ENCODE measurements around the gene SEM1. TPM values are rescaled to one million over a fixed set of nuclear protein-coding genes. Genes with fewer than 3 reads are reported as not detected.
"Not testable (repeated sequence)": the region's sequence is repeated elsewhere in the genome, so short reads cannot be mapped to it uniquely, and the experiment has no call there.

The SEM1 gene
- polyA plus RNA-seq, 1 donor from 2014 or later: 49.2 TPM

DNA sequence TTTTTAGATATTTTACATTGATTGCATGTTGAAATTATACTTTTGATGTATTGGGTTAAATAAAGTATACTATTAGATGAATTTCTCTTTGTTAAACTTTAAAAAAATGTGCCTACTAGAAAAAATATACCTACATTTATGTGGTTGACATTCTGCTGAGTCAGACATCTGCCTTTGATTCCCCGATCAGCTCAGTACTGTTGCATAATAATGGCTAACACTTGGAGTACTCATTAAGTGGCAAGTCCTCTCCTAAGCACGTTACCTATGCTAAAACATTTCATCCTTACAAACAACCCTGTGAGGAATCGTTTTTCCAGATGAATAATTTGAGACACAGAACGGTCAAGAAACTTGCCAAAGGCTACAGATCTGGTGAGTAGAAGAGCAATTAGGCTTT, 14.0 kb upstream of the SEM1 start:
- Histone ChIP-seq H3K27ac (ENCODE audit: low read length) (no peak overlapping the region), H2AFZ (ENCODE audit: low read depth, low read length) (no peak overlapping the region), H4K20me1 (ENCODE audit: insufficient read depth) (no peaks in the 10 kb centered on the region), H3K36me3 (ENCODE audit: insufficient read depth, low read length) (no peaks in the 10 kb centered on the region), H3K4me3 (ENCODE audit: low read length) (no peak overlapping the region), H3K27me3 (ENCODE audit: insufficient read depth, low read depth, low read length) (no peaks in the 10 kb centered on the region), H3K9me2 (ENCODE audit: insufficient read depth, low read length) (no peaks in the 10 kb centered on the region), H3K9ac (ENCODE audit: low read length) (no peak overlapping the region), H3F3A (ENCODE audit: insufficient read depth, low read length, poor library complexity, severe bottlenecking) (no peaks in the 10 kb centered on the region), H3K9me3 (ENCODE audit: low read length) (no peaks in the 10 kb centered on the region), H3K79me2 (replicated peaks; ENCODE audit: insufficient read depth, low read length) (no peaks in the 10 kb centered on the region), H3K4me2 (ENCODE audit: low read length) (no peak overlapping the region)
- TF ChIP-seq POLR2AphosphoS5 (IDR thresholded peaks at IDR 0.05) (no peak), CTCF (IDR thresholded peaks at IDR 0.05; ENCODE audit: poor library complexity, severe bottlenecking) (no peak), MXI1 (conservative IDR thresholded peaks at IDR 0.05; ENCODE audit: poor library complexity, severe bottlenecking) (no peak), SMC3 (conservative IDR thresholded peaks at IDR 0.05; ENCODE audit: poor library complexity) (no peak), RAD21 (conservative IDR thresholded peaks at IDR 0.05) (no peak), TAF1 (IDR thresholded peaks at IDR 0.05; ENCODE audit: low read depth) (no peak), EZH2 (IDR thresholded peaks at IDR 0.05; ENCODE audit: borderline replicate concordance, insufficient read depth, low read length, poor library complexity, severe bottlenecking) (no peak)
- TF ChIP-seq, protein P1, sequence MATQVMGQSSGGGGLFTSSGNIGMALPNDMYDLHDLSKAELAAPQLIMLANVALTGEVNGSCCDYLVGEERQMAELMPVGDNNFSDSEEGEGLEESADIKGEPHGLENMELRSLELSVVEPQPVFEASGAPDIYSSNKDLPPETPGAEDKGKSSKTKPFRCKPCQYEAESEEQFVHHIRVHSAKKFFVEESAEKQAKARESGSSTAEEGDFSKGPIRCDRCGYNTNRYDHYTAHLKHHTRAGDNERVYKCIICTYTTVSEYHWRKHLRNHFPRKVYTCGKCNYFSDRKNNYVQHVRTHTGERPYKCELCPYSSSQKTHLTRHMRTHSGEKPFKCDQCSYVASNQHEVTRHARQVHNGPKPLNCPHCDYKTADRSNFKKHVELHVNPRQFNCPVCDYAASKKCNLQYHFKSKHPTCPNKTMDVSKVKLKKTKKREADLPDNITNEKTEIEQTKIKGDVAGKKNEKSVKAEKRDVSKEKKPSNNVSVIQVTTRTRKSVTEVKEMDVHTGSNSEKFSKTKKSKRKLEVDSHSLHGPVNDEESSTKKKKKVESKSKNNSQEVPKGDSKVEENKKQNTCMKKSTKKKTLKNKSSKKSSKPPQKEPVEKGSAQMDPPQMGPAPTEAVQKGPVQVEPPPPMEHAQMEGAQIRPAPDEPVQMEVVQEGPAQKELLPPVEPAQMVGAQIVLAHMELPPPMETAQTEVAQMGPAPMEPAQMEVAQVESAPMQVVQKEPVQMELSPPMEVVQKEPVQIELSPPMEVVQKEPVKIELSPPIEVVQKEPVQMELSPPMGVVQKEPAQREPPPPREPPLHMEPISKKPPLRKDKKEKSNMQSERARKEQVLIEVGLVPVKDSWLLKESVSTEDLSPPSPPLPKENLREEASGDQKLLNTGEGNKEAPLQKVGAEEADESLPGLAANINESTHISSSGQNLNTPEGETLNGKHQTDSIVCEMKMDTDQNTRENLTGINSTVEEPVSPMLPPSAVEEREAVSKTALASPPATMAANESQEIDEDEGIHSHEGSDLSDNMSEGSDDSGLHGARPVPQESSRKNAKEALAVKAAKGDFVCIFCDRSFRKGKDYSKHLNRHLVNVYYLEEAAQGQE (IDR thresholded peaks at IDR 0.05; ENCODE audit: borderline replicate concordance): no peak

- not testable (repeated sequence) for H3K27me3 ChIP-seq (ENCODE audit: insufficient read depth, low read depth, low read length); H3K27ac ChIP-seq (ENCODE audit: low read length); H3K4me2 ChIP-seq (ENCODE audit: low read length); H4K20me1 ChIP-seq (ENCODE audit: insufficient read depth); H3F3A ChIP-seq (ENCODE audit: insufficient read depth, low read length, poor library complexity, severe bottlenecking); H3K36me3 ChIP-seq (ENCODE audit: insufficient read depth, low read length); H3K4me3 ChIP-seq (ENCODE audit: low read length); H3K9me2 ChIP-seq (ENCODE audit: insufficient read depth, low read length); H3K79me2 ChIP-seq (replicated peaks; ENCODE audit: insufficient read depth, low read length); H3K9me3 ChIP-seq (ENCODE audit: low read length); H3K9ac ChIP-seq (ENCODE audit: low read length); H2AFZ ChIP-seq (ENCODE audit: low read depth, low read length)
Measured at GRCh38 chr7:96722928-96723327, 13.3 kb upstream of the SEM1 start.

DNA sequence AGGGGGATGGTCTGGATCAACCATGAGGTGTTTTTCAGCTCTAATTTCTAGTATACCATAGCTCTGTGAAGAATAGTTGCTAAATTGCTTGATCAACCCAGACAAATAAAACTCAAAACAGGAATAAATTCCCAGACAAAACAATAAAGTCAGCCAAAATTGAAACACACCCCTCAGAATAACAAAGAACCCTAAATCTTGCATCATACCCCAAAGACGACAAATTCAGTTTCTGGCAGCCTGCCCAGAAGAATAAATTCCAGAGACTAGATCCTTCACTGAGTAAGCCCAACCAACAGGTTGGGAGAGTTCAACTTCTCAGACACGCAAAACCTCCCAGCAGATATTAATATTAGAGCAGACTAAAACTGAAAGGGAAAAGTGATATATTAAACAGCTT, 11.2 kb upstream of the SEM1 start:
- H3K9me2 ChIP-seq (ENCODE audit: insufficient read depth, low read length): no peaks in the 10 kb centered on the region
- TF ChIP-seq RAD21 (conservative IDR thresholded peaks at IDR 0.05): no peak
- TF ChIP-seq EZH2 (IDR thresholded peaks at IDR 0.05; ENCODE audit: borderline replicate concordance, insufficient read depth, low read length, poor library complexity, severe bottlenecking): no peak
- TF ChIP-seq POLR2AphosphoS5 (IDR thresholded peaks at IDR 0.05): no peak
- TF ChIP-seq SMC3 (conservative IDR thresholded peaks at IDR 0.05; ENCODE audit: poor library complexity): no peak
- TF ChIP-seq, protein P1 (IDR thresholded peaks at IDR 0.05; ENCODE audit: borderline replicate concordance): no peak
- TF ChIP-seq TAF1 (IDR thresholded peaks at IDR 0.05; ENCODE audit: low read depth): no peak
- TF ChIP-seq EP300 (conservative IDR thresholded peaks at IDR 0.05; ENCODE audit: poor library complexity, severe bottlenecking): no peak
- no peak for TF ChIP-seq CTCF (IDR thresholded peaks at IDR 0.05; ENCODE audit: poor library complexity, severe bottlenecking)
- no peak for TF ChIP-seq MXI1 (conservative IDR thresholded peaks at IDR 0.05; ENCODE audit: poor library complexity, severe bottlenecking)

More for the DNA sequence above, 11.2 kb upstream of the SEM1 start:
- Histone ChIP-seq H3K79me2 (replicated peaks; ENCODE audit: insufficient read depth, low read length) (no peaks in the 10 kb centered on the region), H3K9me3 (ENCODE audit: low read length) (no peaks in the 10 kb centered on the region), H3F3A (ENCODE audit: insufficient read depth, low read length, poor library complexity, severe bottlenecking) (no peaks in the 10 kb centered on the region), H2AFZ (ENCODE audit: low read depth, low read length) (no peak overlapping the region), H3K27me3 (ENCODE audit: insufficient read depth, low read depth, low read length) (no peaks in the 10 kb centered on the region), H3K4me3 (ENCODE audit: low read length) (no peak overlapping the region), H3K27ac (ENCODE audit: low read length) (no peak overlapping the region), H4K20me1 (ENCODE audit: insufficient read depth) (no peaks in the 10 kb centered on the region), H3K9ac (ENCODE audit: low read length) (no peak overlapping the region), H3K4me2 (ENCODE audit: low read length) (no peak overlapping the region), H3K36me3 (ENCODE audit: insufficient read depth, low read length) (no peaks in the 10 kb centered on the region)

Measured in neural cell (in vitro differentiated cells).